ENCODE measurements around the gene CBR3.

DNA sequence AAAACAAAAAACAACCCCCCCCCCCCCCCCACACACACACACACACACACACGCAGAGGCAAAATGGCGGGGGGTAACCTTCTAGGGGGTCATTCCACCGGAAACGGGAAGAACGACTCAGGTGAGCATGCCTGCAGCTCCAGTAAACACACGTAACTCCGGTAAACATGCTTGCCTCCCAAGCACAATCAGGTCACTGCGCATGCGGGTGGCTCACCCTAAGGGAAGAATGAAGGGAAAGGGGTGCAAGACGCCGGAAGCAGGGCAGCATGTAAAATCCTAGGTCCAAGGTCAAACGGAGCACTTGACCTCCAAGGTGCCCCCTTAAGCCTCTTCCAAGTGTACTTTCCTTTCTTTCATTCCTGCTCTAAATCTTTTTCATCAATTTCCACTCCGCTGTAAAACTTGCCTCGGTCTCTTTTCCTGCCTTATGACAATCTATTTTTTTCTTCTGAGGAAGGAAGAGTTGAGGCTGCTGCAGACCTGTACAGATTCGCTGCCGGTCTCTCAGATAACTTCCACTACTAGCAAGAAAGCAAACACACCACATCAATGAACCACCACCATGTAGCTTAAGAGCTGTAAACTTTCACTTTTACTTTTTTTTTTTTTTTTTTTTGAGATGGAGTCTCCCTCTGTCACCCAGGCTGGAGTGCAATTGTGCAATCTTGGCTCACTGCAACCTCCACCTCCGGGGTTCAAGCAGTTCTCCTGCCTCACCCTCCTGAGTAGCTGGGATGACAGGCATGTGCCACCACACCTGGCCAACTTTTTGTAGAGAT, 21.0 kb upstream of the CBR3 start:
- no peak for TF ChIP-seq CREB1 (CRISPR knock-in tag; IDR thresholded peaks at IDR 0.05)
- TF ChIP-seq, protein P1, sequence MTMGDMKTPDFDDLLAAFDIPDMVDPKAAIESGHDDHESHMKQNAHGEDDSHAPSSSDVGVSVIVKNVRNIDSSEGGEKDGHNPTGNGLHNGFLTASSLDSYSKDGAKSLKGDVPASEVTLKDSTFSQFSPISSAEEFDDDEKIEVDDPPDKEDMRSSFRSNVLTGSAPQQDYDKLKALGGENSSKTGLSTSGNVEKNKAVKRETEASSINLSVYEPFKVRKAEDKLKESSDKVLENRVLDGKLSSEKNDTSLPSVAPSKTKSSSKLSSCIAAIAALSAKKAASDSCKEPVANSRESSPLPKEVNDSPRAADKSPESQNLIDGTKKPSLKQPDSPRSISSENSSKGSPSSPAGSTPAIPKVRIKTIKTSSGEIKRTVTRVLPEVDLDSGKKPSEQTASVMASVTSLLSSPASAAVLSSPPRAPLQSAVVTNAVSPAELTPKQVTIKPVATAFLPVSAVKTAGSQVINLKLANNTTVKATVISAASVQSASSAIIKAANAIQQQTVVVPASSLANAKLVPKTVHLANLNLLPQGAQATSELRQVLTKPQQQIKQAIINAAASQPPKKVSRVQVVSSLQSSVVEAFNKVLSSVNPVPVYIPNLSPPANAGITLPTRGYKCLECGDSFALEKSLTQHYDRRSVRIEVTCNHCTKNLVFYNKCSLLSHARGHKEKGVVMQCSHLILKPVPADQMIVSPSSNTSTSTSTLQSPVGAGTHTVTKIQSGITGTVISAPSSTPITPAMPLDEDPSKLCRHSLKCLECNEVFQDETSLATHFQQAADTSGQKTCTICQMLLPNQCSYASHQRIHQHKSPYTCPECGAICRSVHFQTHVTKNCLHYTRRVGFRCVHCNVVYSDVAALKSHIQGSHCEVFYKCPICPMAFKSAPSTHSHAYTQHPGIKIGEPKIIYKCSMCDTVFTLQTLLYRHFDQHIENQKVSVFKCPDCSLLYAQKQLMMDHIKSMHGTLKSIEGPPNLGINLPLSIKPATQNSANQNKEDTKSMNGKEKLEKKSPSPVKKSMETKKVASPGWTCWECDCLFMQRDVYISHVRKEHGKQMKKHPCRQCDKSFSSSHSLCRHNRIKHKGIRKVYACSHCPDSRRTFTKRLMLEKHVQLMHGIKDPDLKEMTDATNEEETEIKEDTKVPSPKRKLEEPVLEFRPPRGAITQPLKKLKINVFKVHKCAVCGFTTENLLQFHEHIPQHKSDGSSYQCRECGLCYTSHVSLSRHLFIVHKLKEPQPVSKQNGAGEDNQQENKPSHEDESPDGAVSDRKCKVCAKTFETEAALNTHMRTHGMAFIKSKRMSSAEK (CRISPR knock-in tag; IDR thresholded peaks at IDR 0.05; ENCODE audit: borderline replicate concordance): no peak
- TF ChIP-seq, protein P2, sequence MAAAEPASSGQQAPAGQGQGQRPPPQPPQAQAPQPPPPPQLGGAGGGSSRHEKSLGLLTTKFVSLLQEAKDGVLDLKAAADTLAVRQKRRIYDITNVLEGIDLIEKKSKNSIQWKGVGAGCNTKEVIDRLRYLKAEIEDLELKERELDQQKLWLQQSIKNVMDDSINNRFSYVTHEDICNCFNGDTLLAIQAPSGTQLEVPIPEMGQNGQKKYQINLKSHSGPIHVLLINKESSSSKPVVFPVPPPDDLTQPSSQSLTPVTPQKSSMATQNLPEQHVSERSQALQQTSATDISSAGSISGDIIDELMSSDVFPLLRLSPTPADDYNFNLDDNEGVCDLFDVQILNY (CRISPR knock-in tag; IDR thresholded peaks at IDR 0.05): no peak
- TF ChIP-seq ESRRA (CRISPR knock-in tag; IDR thresholded peaks at IDR 0.05; ENCODE audit: borderline replicate concordance): no peak
- TF ChIP-seq, protein P3, sequence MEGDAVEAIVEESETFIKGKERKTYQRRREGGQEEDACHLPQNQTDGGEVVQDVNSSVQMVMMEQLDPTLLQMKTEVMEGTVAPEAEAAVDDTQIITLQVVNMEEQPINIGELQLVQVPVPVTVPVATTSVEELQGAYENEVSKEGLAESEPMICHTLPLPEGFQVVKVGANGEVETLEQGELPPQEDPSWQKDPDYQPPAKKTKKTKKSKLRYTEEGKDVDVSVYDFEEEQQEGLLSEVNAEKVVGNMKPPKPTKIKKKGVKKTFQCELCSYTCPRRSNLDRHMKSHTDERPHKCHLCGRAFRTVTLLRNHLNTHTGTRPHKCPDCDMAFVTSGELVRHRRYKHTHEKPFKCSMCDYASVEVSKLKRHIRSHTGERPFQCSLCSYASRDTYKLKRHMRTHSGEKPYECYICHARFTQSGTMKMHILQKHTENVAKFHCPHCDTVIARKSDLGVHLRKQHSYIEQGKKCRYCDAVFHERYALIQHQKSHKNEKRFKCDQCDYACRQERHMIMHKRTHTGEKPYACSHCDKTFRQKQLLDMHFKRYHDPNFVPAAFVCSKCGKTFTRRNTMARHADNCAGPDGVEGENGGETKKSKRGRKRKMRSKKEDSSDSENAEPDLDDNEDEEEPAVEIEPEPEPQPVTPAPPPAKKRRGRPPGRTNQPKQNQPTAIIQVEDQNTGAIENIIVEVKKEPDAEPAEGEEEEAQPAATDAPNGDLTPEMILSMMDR (IDR thresholded peaks at IDR 0.05): no peak
- TF ChIP-seq JUN (CRISPR knock-in tag; IDR thresholded peaks at IDR 0.05): no peak
- TF ChIP-seq, protein P4, sequence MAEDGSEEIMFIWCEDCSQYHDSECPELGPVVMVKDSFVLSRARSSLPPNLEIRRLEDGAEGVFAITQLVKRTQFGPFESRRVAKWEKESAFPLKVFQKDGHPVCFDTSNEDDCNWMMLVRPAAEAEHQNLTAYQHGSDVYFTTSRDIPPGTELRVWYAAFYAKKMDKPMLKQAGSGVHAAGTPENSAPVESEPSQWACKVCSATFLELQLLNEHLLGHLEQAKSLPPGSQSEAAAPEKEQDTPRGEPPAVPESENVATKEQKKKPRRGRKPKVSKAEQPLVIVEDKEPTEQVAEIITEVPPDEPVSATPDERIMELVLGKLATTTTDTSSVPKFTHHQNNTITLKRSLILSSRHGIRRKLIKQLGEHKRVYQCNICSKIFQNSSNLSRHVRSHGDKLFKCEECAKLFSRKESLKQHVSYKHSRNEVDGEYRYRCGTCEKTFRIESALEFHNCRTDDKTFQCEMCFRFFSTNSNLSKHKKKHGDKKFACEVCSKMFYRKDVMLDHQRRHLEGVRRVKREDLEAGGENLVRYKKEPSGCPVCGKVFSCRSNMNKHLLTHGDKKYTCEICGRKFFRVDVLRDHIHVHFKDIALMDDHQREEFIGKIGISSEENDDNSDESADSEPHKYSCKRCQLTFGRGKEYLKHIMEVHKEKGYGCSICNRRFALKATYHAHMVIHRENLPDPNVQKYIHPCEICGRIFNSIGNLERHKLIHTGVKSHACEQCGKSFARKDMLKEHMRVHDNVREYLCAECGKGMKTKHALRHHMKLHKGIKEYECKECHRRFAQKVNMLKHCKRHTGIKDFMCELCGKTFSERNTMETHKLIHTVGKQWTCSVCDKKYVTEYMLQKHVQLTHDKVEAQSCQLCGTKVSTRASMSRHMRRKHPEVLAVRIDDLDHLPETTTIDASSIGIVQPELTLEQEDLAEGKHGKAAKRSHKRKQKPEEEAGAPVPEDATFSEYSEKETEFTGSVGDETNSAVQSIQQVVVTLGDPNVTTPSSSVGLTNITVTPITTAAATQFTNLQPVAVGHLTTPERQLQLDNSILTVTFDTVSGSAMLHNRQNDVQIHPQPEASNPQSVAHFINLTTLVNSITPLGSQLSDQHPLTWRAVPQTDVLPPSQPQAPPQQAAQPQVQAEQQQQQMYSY (CRISPR knock-in tag; IDR thresholded peaks at IDR 0.05): no peak
- TF ChIP-seq, protein P5, sequence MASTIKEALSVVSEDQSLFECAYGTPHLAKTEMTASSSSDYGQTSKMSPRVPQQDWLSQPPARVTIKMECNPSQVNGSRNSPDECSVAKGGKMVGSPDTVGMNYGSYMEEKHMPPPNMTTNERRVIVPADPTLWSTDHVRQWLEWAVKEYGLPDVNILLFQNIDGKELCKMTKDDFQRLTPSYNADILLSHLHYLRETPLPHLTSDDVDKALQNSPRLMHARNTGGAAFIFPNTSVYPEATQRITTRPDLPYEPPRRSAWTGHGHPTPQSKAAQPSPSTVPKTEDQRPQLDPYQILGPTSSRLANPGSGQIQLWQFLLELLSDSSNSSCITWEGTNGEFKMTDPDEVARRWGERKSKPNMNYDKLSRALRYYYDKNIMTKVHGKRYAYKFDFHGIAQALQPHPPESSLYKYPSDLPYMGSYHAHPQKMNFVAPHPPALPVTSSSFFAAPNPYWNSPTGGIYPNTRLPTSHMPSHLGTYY (CRISPR knock-in tag; IDR thresholded peaks at IDR 0.05): no peak
- no peak for TF ChIP-seq ATF1 (CRISPR knock-in tag; IDR thresholded peaks at IDR 0.05)
- TF ChIP-seq, protein P6, sequence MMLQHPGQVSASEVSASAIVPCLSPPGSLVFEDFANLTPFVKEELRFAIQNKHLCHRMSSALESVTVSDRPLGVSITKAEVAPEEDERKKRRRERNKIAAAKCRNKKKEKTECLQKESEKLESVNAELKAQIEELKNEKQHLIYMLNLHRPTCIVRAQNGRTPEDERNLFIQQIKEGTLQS (CRISPR knock-in tag; conservative IDR thresholded peaks at IDR 0.05): no peak
- TF ChIP-seq NR3C1 (CRISPR knock-in tag; conservative IDR thresholded peaks at IDR 0.05; ENCODE audit: low read depth): no peak
- TF ChIP-seq RELA (CRISPR knock-in tag; IDR thresholded peaks at IDR 0.05; ENCODE audit: borderline replicate concordance): no peak

Data from WTC11 (cell line).